Stimulated activated CD4-positive, alpha-beta T cell treated with anti-CD3 and anti-CD28 coated beads, Interleukin-1b, Interleukin-23, amount 100 ng/mL, for 24 hours (primary cell): ENCODE data around the gene NTRK2.

Source experiments
- DNase-seq, 4 experiments: peaks; one replicate each; pipeline ENCODE4 v3.0.0-alpha.2; 2020; ENCODE audit warnings: low read depth in 4 of 4, low spot score in 1 of 4

Gene NTRK2

GRCh38 chr9:85004818-85005413 lies 335.4 kb downstream of the NTRK2 start:
- DNase-seq = no peak

- DNase-seq = no peak
Measured at GRCh38 chr9:85007748-85008147, 338.2 kb downstream of the NTRK2 start.

- no peak for DNase-seq
Measured at GRCh38 chr9:85008215-85008614, 338.7 kb downstream of the NTRK2 start.

- DNase-seq = no peak
Measured at GRCh38 chr9:85009251-85009650, 339.7 kb downstream of the NTRK2 start.

GRCh38 chr9:85013703-85014102 lies 344.2 kb downstream of the NTRK2 start:
- DNase-seq = no peak

GRCh38 chr9:85014292-85014691 lies 344.8 kb downstream of the NTRK2 start:
- no peak for DNase-seq

- no peak for DNase-seq
Measured at GRCh38 chr9:85016384-85017006, 347.0 kb downstream of the NTRK2 start.

GRCh38 chr9:85020791-85021190 lies 351.3 kb downstream of the NTRK2 start:
- DNase-seq = no peak

GRCh38 chr9:85021686-85022085 lies 352.2 kb downstream of the NTRK2 start:
- no peak for DNase-seq

GRCh38 chr9:85024374-85024773 lies 354.8 kb downstream of the NTRK2 start:
- no peak for DNase-seq

- DNase-seq = no peak
Measured at GRCh38 chr9:85025638-85026037, 356.1 kb downstream of the NTRK2 start.

- no peak for DNase-seq
Measured at GRCh38 chr9:85027870-85028269, 358.3 kb downstream of the NTRK2 start.

- DNase-seq = no peak
Measured at GRCh38 chr9:85030316-85030715, 360.8 kb downstream of the NTRK2 start.

GRCh38 chr9:85036496-85036895 lies 367.0 kb downstream of the NTRK2 start:
- DNase-seq = no peak

GRCh38 chr9:85038061-85038460 lies 368.5 kb downstream of the NTRK2 start:
- DNase-seq = no peak

- DNase-seq = no peak
Measured at GRCh38 chr9:85038824-85039608, 369.5 kb downstream of the NTRK2 start.

GRCh38 chr9:85040146-85040545 lies 370.6 kb downstream of the NTRK2 start:
- DNase-seq = no peak

GRCh38 chr9:85040821-85041465 lies 371.4 kb downstream of the NTRK2 start:
- no peak for DNase-seq

GRCh38 chr9:85041466-85042137 lies 372.1 kb downstream of the NTRK2 start:
- no peak for DNase-seq

- no peak for DNase-seq
Measured at GRCh38 chr9:85042981-85043647, 373.6 kb downstream of the NTRK2 start.

GRCh38 chr9:85045271-85045670 lies 375.7 kb downstream of the NTRK2 start:
- no peak for DNase-seq
